H1 (cell line): ENCODE data around the gene ADPRHL1. TPM values are rescaled to one million over a fixed set of nuclear protein-coding genes. Genes with fewer than 3 reads are reported as not detected.

Experiments
- FOSL1 ChIP-seq: IDR thresholded peaks from 2 replicates; pipeline ENCODE4 v1.6.1; 2011; ENCODE audit warnings: mild to moderate bottlenecking, low read depth, low read length, moderate library complexity; ENCODE audit not compliant: insufficient read depth
- polyA plus RNA-seq, 7 experiments: library from polyadenylated mRNA; depleted of rRNA in 3 of 7; stranded (reverse) in 5 of 7; unstranded in 2 of 7; fragments of >200 nt in 5 of 7; fragments of 200-250 nt in 2 of 7; gene quantifications; 1 replicate in 5 of 7; 2 replicates in 1 of 7; 4 replicates in 1 of 7; pipeline versions ENCODE4 v1.2.1 to v1.2.3, GENCODE V29; 2011 to 2013; ENCODE audit warnings: missing spikeins in 2 of 7, mixed read lengths in 2 of 7
- total RNA-seq: library from RNA; stranded (reverse); fragmentation: NEBNext Ultra II Directional; extraction: Animal tissue kit (Norgen Biotek cat#: 25700); gene quantifications from 2 replicates; pipeline ENCODE4 v1.2.1, GENCODE V29; 2021
- TF ChIP-seq, protein P1 (sequence below): fragments of 300-600 bp; sonication (generic); IDR thresholded peaks from 2 replicates; pipeline ENCODE4 v1.7.1; 2012; ENCODE audit warnings: low read length, moderate library complexity, mild to moderate bottlenecking, inconsistent platforms; ENCODE audit not compliant: insufficient replicate concordance

The ADPRHL1 gene
- total and polyA plus RNA-seq, 2 of the 8 experiments (the other 6 are each of a cell fraction or from before 2014, with no cell fraction given): 0.74 to 1.7 TPM

DNA sequence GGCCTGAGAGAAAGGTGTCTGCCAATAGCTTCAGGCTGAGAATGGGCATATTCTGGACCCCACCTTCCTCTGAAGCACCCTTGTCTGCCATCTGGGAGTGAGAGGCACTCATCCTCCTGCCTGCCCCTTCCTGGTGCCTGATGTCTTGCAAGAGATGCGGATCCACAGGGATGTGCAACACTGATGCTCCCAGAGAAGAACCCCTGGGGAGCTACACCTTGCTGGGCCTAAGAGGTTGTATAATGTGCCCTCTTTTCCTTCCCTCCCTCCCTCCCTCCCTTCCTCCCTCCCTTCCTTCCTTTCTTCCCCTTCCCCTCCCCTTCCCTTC is 34.6 kb downstream of the ADPRHL1 start (continued):
- TF ChIP-seq, protein P1, sequence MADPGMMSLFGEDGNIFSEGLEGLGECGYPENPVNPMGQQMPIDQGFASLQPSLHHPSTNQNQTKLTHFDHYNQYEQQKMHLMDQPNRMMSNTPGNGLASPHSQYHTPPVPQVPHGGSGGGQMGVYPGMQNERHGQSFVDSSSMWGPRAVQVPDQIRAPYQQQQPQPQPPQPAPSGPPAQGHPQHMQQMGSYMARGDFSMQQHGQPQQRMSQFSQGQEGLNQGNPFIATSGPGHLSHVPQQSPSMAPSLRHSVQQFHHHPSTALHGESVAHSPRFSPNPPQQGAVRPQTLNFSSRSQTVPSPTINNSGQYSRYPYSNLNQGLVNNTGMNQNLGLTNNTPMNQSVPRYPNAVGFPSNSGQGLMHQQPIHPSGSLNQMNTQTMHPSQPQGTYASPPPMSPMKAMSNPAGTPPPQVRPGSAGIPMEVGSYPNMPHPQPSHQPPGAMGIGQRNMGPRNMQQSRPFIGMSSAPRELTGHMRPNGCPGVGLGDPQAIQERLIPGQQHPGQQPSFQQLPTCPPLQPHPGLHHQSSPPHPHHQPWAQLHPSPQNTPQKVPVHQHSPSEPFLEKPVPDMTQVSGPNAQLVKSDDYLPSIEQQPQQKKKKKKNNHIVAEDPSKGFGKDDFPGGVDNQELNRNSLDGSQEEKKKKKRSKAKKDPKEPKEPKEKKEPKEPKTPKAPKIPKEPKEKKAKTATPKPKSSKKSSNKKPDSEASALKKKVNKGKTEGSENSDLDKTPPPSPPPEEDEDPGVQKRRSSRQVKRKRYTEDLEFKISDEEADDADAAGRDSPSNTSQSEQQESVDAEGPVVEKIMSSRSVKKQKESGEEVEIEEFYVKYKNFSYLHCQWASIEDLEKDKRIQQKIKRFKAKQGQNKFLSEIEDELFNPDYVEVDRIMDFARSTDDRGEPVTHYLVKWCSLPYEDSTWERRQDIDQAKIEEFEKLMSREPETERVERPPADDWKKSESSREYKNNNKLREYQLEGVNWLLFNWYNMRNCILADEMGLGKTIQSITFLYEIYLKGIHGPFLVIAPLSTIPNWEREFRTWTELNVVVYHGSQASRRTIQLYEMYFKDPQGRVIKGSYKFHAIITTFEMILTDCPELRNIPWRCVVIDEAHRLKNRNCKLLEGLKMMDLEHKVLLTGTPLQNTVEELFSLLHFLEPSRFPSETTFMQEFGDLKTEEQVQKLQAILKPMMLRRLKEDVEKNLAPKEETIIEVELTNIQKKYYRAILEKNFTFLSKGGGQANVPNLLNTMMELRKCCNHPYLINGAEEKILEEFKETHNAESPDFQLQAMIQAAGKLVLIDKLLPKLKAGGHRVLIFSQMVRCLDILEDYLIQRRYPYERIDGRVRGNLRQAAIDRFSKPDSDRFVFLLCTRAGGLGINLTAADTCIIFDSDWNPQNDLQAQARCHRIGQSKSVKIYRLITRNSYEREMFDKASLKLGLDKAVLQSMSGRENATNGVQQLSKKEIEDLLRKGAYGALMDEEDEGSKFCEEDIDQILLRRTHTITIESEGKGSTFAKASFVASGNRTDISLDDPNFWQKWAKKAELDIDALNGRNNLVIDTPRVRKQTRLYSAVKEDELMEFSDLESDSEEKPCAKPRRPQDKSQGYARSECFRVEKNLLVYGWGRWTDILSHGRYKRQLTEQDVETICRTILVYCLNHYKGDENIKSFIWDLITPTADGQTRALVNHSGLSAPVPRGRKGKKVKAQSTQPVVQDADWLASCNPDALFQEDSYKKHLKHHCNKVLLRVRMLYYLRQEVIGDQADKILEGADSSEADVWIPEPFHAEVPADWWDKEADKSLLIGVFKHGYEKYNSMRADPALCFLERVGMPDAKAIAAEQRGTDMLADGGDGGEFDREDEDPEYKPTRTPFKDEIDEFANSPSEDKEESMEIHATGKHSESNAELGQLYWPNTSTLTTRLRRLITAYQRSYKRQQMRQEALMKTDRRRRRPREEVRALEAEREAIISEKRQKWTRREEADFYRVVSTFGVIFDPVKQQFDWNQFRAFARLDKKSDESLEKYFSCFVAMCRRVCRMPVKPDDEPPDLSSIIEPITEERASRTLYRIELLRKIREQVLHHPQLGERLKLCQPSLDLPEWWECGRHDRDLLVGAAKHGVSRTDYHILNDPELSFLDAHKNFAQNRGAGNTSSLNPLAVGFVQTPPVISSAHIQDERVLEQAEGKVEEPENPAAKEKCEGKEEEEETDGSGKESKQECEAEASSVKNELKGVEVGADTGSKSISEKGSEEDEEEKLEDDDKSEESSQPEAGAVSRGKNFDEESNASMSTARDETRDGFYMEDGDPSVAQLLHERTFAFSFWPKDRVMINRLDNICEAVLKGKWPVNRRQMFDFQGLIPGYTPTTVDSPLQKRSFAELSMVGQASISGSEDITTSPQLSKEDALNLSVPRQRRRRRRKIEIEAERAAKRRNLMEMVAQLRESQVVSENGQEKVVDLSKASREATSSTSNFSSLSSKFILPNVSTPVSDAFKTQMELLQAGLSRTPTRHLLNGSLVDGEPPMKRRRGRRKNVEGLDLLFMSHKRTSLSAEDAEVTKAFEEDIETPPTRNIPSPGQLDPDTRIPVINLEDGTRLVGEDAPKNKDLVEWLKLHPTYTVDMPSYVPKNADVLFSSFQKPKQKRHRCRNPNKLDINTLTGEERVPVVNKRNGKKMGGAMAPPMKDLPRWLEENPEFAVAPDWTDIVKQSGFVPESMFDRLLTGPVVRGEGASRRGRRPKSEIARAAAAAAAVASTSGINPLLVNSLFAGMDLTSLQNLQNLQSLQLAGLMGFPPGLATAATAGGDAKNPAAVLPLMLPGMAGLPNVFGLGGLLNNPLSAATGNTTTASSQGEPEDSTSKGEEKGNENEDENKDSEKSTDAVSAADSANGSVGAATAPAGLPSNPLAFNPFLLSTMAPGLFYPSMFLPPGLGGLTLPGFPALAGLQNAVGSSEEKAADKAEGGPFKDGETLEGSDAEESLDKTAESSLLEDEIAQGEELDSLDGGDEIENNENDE: no peak
- TF ChIP-seq FOSL1: no peak
